ENCODE measurements around the gene TNPO3.
"Not testable (repeated sequence)": the region's sequence is repeated elsewhere in the genome, so short reads cannot be mapped to it uniquely, and the experiment has no call there.

The TNPO3 gene

GRCh38 chr7:129017933-129018538 is 36.9 kb downstream of the TNPO3 start:
- in situ Hi-C loops (cut with MboI; ENCODE audit: low sequenced_read_pairs) = no loop called here

- in situ Hi-C loops (cut with MboI; ENCODE audit: low sequenced_read_pairs) = no loop called here
These were observed 37.6 kb downstream of the TNPO3 start for GRCh38 chr7:129017264-129017663.

- in situ Hi-C loops (cut with MboI; ENCODE audit: low sequenced_read_pairs) = no loop called here
These were observed 40.3 kb downstream of the TNPO3 start for GRCh38 chr7:129014501-129015101.

- in situ Hi-C loops (cut with MboI; ENCODE audit: low sequenced_read_pairs) = no loop called here
These were observed 41.7 kb downstream of the TNPO3 start for GRCh38 chr7:129013048-129013724.

GRCh38 chr7:129012641-129013040 is 42.3 kb downstream of the TNPO3 start:
- in situ Hi-C loops (cut with MboI; ENCODE audit: low sequenced_read_pairs) = no loop called here

- in situ Hi-C loops (cut with MboI; ENCODE audit: low sequenced_read_pairs) = no loop called here
These were observed 44.8 kb downstream of the TNPO3 start for GRCh38 chr7:129010075-129010474.

- in situ Hi-C loops (cut with MboI; ENCODE audit: low sequenced_read_pairs) = no loop called here
These were observed 45.5 kb downstream of the TNPO3 start for GRCh38 chr7:129009437-129009836.

- in situ Hi-C loops (cut with MboI; ENCODE audit: low sequenced_read_pairs) = no loop called here
These were observed 46.1 kb downstream of the TNPO3 start for GRCh38 chr7:129008645-129009414.

- in situ Hi-C loops (cut with MboI; ENCODE audit: low sequenced_read_pairs) = no loop called here
These were observed 47.3 kb downstream of the TNPO3 start for GRCh38 chr7:129007572-129007971.

GRCh38 chr7:129006636-129007414 is 48.1 kb downstream of the TNPO3 start:
- in situ Hi-C loops (cut with MboI; ENCODE audit: low sequenced_read_pairs) = no loop called here

GRCh38 chr7:129005186-129005585 is 49.7 kb downstream of the TNPO3 start:
- in situ Hi-C loops (cut with MboI; ENCODE audit: low sequenced_read_pairs) = no loop called here

GRCh38 chr7:128997181-128997580 is 57.7 kb downstream of the TNPO3 start:
- in situ Hi-C loops (cut with MboI; ENCODE audit: low sequenced_read_pairs) = no loop called here

- in situ Hi-C loops (cut with MboI; ENCODE audit: low sequenced_read_pairs) = not testable (repeated sequence)
These were observed 60.4 kb downstream of the TNPO3 start for GRCh38 chr7:128994560-128994959.

GRCh38 chr7:128993419-128993818 is 61.5 kb downstream of the TNPO3 start:
- in situ Hi-C loops (cut with MboI; ENCODE audit: low sequenced_read_pairs) = no loop called here

- in situ Hi-C loops (cut with MboI; ENCODE audit: low sequenced_read_pairs) = no loop called here
These were observed 65.0 kb downstream of the TNPO3 start for GRCh38 chr7:128989961-128990360.

- in situ Hi-C loops (cut with MboI; ENCODE audit: low sequenced_read_pairs) = no loop called here
These were observed 66.5 kb downstream of the TNPO3 start for GRCh38 chr7:128988372-128988771.

- in situ Hi-C loops (cut with MboI; ENCODE audit: low sequenced_read_pairs) = no loop called here
These were observed 68.3 kb downstream of the TNPO3 start for GRCh38 chr7:128986609-128987008.

- in situ Hi-C loops (cut with MboI; ENCODE audit: low sequenced_read_pairs) = no loop called here
These were observed 69.3 kb downstream of the TNPO3 start for GRCh38 chr7:128985660-128986059.

GRCh38 chr7:128982105-128982504 is 72.8 kb downstream of the TNPO3 start:
- in situ Hi-C loops (cut with MboI; ENCODE audit: low sequenced_read_pairs) = no loop called here

- in situ Hi-C loops (cut with MboI; ENCODE audit: low sequenced_read_pairs) = no loop called here
These were observed 80.5 kb downstream of the TNPO3 start for GRCh38 chr7:128974241-128974934.

All from HL-60/S4 treated with retinoic acid at 250 ng/mL for 4 days and 3 days (cell line).